CMK (cell line): ENCODE data around the gene BAHD1.
"Not testable (repeated sequence)": the region's sequence is repeated elsewhere in the genome, so short reads cannot be mapped to it uniquely, and the experiment has no call there.

ENCODE experiments used
- DNase-seq: peaks from one replicate; pipeline ENCODE4 v3.0.0-alpha.2; 2010; ENCODE audit warnings: low read depth

BAHD1 gene

DNA sequence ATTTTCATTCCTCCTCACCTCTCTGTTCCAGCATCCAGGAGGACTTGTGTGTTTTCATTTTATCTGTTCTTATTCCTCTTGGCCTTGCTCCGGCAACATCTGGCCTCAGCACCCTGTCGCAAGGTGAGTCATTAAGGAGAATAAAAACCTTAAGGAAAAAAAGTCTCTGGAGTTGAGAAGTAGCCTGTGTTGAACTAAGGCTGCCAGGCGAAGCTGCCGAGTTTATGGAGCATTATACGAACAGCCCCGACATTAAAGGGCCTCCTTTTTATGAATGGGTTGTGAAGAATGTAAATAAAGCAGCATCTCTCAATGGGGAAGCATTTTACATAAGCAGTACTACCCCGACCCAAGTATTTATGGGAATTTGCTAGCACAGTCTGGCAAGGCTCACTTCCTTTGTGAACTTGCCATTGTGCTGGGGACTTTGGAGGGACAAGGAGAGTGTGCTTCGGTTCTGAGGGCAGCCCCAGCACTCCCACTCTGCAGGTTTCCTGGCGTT lies 4.7 kb downstream of the BAHD1 start:
- DNase-seq = no peak

- DNase-seq = no peak
These were observed 5.4 kb downstream of the BAHD1 start for GRCh38 chr15:40446144-40446543.

- DNase-seq = no peak
These were observed 7.6 kb downstream of the BAHD1 start for GRCh38 chr15:40448354-40448753.

GRCh38 chr15:40449275-40449674 lies 8.5 kb downstream of the BAHD1 start:
- DNase-seq = no peak

DNA sequence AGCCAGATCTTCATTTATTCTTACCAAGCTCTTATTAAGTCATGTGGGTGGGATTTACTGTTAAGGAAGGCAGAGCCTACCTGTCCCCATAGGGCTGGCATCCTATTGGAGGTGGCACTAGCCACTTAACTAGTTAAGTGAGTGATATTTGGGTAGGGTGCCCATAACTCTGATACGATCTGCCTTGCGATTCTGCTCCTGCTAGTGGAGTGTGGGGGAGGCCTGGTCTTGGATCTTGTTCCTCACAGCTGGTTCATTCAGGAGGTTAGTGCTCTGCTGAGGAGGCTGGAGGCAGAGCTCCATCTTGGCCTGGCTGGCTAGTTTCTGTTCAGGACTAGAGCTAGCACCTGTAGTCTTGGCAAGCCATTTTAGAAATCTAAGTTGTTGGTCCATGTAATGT lies 9.3 kb downstream of the BAHD1 start:
- no peak for DNase-seq

DNA sequence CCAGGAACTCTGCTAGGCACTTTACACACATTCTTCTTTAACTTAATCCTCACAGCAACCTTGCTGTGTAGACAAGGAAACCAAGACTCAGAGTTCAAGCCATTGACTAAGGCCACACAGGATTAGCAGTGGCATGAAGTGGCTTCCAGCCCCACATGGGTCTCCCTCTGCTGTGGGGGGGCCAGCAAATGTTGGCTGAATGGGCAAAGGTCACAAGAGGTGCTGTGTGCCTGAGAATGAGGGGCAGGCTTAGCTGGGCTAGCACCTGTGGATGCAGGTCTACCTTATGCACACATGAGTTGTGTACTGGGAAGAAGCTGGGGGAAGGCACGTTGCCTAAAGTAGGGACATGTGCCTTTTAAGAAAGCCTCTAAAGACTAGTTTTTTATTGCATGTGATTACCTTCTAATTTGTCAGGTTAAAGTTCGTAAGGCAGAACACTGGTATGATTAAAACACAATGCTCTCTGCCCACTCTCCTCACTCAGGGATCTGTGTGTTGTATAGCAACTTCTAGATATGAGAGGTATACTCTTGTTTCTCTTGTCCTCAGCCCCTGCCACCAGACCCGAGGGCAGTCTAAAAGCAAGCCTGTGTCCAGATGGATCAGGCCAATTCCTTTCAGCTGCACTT lies 10.9 kb downstream of the BAHD1 start:
- no peak for DNase-seq

GRCh38 chr15:40452296-40453090 lies 11.7 kb downstream of the BAHD1 start:
- DNase-seq = no peak

DNA sequence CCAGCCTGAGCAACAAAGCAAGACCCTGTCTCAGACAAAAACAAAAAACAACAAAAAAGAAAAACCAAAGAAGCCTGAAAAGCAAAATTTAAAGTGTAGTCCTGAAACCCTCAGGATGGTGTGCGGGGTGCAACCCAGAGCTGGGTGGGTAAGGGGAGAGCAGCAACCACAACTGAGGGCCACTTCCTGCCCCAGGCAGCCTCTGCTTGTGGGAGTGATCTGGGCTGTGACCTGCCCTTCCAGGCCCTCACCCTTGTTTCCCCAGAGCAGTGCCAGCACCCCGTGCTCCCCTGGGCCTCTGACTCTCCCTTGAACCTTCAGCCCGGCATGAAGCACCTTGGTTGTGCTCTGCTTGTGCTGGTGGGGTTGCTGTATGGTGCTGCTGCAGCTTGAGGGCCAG lies 13.2 kb downstream of the BAHD1 start:
- DNase-seq = not testable (repeated sequence)

DNA sequence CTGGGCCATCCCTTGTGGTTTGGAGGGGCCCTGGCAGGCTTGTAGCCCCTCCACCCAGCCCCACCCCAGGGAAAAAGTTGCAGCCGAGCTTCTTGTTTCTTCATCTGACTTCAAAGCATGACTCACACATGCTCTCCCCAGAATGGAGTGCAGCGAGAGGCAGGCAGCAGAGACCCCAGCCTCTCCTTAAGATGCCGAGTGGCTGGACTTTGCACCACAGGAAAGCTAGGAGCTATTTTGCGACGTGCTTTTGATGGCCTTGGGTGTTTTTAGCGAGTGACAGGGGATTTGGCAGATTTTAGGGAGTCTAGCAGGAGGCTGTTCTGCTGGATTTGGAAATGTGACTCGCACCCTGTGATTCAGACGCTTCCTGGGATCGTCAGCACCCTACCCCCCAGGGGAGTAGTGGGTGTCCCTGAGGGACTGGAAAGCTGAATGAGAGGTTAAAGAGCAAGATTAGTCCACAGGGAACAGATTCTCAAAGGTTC lies 14.2 kb downstream of the BAHD1 start:
- no peak for DNase-seq

- no peak for DNase-seq
These were observed 15.6 kb downstream of the BAHD1 start for GRCh38 chr15:40456299-40456712.

- DNase-seq = no peak
These were observed 16.0 kb downstream of the BAHD1 start for GRCh38 chr15:40456738-40457137.

DNA sequence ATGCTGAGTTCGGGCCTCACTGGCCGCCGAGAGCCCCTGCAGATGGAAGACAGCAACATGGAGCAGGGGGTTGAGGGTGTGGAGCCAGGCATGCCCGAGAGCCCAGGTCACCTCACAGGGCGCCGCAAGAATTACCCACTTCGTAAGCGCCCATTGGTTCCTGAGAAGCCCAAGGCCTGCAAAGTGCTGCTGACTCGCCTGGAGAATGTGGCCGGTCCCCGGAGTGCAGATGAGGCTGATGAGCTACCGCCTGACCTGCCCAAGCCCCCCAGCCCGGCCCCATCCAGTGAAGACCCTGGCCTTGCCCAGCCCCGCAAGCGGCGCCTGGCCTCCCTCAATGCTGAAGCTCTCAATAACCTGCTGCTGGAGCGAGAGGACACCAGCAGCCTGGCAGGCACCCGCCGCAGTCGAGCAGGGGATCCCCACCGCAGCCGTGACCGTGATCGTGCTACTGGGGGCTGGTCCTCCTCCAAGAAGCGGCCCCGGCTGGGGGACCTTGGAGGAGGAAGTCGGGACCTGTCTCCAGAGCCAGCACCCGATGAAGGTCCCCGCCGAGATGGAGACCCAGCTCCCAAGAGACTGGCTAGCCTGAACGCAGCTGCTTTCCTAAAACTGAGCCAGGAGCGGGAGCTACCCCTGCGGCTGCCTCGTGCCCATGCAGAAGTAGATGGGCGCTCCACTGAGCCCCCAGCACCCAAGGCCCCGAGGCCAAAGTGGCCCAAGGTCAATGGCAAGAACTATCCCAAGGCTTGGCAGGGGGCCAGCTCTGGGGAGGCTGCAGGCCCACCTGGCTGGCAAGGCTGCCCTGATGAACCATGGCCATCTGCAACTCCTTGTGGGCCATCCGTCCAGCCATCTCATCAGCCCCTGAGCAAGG lies 18.0 kb downstream of the BAHD1 start:
- DNase-seq = no peak

DNA sequence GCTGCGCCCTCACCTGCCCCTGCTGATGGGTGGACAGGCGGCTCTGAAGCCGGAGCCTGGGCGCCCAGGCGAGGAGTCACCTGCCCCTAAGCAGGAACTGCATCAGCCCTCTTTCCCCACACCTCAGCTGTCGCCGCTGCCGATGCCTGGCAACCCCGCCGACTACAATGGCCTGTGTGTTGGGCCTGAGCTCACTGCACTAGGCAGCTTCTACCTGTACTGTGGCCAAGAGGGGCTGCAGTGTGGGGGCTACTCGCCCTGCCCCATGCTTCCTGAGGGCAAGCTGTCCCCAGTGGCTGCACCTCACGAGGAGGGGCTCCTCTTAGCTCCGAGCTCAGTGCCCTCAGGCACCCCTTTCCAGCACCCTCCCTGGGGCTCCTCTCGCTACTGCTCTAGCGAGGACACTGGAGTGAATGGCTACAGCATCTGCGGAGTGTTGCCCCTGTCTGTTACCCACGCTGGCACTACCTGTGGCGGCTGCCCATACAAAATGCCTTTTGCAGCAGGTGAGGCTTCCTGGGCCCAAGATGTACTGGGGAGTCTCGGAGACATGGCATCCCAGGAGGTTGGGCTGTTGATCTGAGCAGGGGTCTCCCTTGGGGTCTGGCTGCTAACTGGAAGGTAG lies 18.8 kb downstream of the BAHD1 start:
- no peak for DNase-seq

DNA sequence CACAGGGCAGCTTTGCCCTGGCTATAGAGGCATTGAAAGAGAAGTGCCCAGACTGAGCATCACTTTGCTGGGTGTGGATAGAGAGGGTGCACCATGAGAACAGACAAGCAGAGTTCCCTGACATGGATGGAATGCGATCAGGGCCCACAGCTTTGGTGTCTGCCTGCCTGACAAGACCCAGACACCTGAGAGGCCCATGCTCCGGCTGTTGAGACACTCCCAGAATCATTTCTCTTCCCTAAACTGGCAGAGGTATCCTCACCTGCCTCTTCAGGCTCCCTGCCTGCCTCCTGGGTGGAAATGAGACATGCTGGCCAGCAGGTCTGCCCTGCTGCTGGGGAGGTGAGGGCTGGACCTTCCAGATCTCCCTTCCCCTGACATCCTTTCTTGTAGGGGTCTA lies 19.7 kb downstream of the BAHD1 start:
- DNase-seq = no peak

DNA sequence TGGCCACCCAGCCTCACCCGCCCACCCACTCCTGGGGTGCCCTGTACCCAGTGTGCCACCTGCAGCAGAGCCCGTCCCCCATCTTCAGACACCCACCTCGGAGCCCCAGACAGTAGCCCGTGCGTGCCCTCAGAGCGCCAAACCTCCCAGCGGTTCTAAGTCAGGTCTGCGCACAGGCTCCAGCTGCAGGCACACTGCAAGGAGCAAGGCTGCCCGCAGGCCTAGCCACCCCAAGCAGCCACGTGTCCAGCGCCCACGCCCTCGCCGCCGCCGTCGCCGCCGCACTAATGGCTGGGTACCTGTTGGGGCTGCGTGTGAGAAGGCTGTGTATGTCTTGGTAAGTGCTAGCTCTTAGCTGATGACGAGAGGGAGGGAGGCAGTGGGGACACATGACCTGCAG lies 21.2 kb downstream of the BAHD1 start:
- DNase-seq = no peak

DNA sequence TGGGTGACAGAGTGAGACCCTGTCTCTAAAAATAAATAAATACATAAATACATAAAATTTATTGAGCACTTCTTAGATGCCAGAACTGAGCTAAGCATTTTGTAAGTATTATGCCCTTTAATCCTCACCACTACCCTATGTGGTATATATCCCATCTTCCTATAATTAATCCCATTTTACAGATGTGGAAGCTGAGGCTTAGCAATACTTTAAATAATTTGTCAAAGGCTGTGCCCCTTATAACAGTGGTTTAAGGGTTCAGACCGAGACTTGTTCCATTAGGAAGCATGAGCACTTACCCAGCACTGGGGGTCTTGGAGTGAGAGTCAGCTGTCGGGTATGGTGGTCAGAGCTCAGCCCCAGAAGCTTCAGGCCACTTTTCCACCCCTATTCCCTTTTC lies 22.5 kb downstream of the BAHD1 start:
- DNase-seq = no peak

GRCh38 chr15:40463886-40464545 lies 23.3 kb downstream of the BAHD1 start:
- no peak for DNase-seq

GRCh38 chr15:40464595-40465185 lies 23.9 kb downstream of the BAHD1 start:
- no peak for DNase-seq

- no peak for DNase-seq
These were observed 25.2 kb downstream of the BAHD1 start for GRCh38 chr15:40465939-40466338.

DNA sequence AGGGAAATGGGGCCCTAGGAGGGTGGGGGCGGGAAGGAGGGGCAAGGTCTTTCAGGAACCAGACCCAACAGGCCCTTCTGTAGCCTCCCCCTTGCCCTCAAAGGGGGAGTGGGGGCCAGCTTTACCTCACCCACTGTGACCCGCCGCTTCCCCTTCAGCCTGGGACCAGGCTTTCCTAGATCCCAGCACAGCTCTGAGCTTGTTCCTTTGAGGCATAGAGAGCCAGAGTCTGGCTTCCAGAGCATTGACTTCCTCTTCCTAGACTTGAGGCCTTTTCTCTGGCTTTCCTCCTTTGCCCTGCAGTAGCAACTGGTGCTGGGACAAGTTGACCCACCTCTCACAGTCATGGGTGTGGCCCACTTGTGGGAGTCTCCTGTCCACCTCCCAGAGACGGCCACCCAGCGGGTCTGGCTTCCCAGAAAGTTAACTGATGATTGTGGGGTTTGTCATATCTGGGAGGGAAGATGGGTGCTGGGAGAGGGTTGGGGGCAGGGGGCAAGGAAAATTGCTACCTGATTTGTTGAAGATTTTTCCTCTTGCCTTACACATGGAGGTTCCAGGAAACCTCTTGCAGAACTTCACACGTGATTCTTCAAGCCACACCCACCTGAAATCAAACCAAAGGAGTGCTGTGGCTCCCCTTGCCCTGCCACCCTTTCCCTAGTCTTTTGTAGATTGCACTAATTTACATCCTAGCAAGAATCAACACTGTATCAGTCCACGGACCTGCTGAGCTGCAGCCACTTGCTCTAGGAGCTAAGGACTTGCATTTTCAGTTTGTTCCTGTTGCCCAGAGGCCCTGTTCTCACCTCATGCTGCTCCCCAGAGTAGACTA lies 25.9 kb downstream of the BAHD1 start:
- no peak for DNase-seq
